PC-9 (cell line): ENCODE measurements around the gene PPARGC1A. TPM values are rescaled to one million over a fixed set of nuclear protein-coding genes. Genes with fewer than 3 reads are reported as not detected.

ENCODE experiments used
- BruUV-seq: library from RNA; stranded (reverse); fragments of 400-500 nt; replicated peaks from 2 replicates; lab custom pipeline; 2021; lab: Mats Ljungman, UMichigan
- CTCF ChIA-PET: fragments of 300-600 bp; sonication (Branson Sonifier 250); formaldehyde crosslinking; loops from one replicate; lab custom pipeline; 2022; ENCODE audit warnings: antibody characterized with exemption; lab: Charles Lee
- POLR2A ChIA-PET: fragments of 300-600 bp; sonication (Branson Sonifier 250); formaldehyde crosslinking; loops from one replicate; lab custom pipeline; 2022; ENCODE audit warnings: antibody characterized with exemption; ENCODE audit not compliant: unreplicated experiment; lab: Charles Lee
- DNase-seq, 2 experiments: peaks; one replicate each; pipeline versions ENCODE4 v3.0.0 to v3.0.0-alpha.2; 2015 to 2022; ENCODE audit warnings: mixed read lengths in 1 of 2
- H2AFZ ChIP-seq: fragments of 200-600 bp; sonication (generic); 2 replicates; pipeline ENCODE4 v1.8.1; 2017; ENCODE audit warnings: antibody characterized with exemption
- H3F3A ChIP-seq: fragments of 200-600 bp; sonication (generic); 2 replicates; pipeline ENCODE4 v1.8.1; 2017; ENCODE audit warnings: antibody characterized with exemption, mild to moderate bottlenecking, low read depth; ENCODE audit not compliant: insufficient read depth
- H3K27ac ChIP-seq: fragments of 200-600 bp; sonication (generic); 2 replicates; pipeline ENCODE4 v1.6.1; 2016; ENCODE audit warnings: mixed run types
- H3K27me3 ChIP-seq: fragments of 200-600 bp; sonication (generic); 2 replicates; pipeline ENCODE4 v1.6.1; 2016; ENCODE audit warnings: low read depth, mixed run types; ENCODE audit not compliant: insufficient read depth
- H3K36me3 ChIP-seq: fragments of 200-600 bp; sonication (generic); 2 replicates; pipeline ENCODE4 v1.6.1; 2016; ENCODE audit warnings: low read depth, mixed run types
- H3K4me1 ChIP-seq: fragments of 200-600 bp; sonication (generic); replicated peaks from 2 replicates; pipeline ENCODE4 v1.6.1; 2016; ENCODE audit warnings: mixed run types; ENCODE audit not compliant: insufficient read depth
- H3K4me2 ChIP-seq: fragments of 200-600 bp; sonication (generic); 2 replicates; pipeline ENCODE4 v1.6.1; 2017; ENCODE audit warnings: mixed run types
- H3K4me3 ChIP-seq: fragments of 200-600 bp; sonication (generic); 2 replicates; pipeline ENCODE4 v1.6.1; 2016; ENCODE audit warnings: mixed run types
- H3K79me2 ChIP-seq: fragments of 200-600 bp; sonication (generic); 2 replicates; pipeline ENCODE4 v1.6.1; 2017; ENCODE audit warnings: low read depth, mixed run types
- H3K9me2 ChIP-seq: fragments of 200-600 bp; sonication (generic); 2 replicates; pipeline ENCODE4 v1.8.1; 2017; ENCODE audit warnings: mild to moderate bottlenecking; ENCODE audit not compliant: insufficient read depth
- H3K9me3 ChIP-seq: fragments of 200-600 bp; sonication (generic); 2 replicates; pipeline ENCODE4 v1.8.1; 2016; ENCODE audit warnings: low read depth; ENCODE audit not compliant: insufficient read depth
- H4K20me1 ChIP-seq: fragments of 200-600 bp; sonication (generic); 2 replicates; pipeline ENCODE4 v1.8.1; 2017; ENCODE audit not compliant: insufficient read depth
- EZH2 ChIP-seq: fragments of 200-600 bp; sonication (generic); IDR thresholded peaks from 2 replicates; pipeline ENCODE4 v1.8.0; 2017; ENCODE audit warnings: antibody characterized with exemption, low read depth
- intact Hi-C: fragments of 100-400 bp; cut with micrococcal nuclease; formaldehyde crosslinking; loops from one replicate; pipeline ENCODE4 v1.10.0; 2022; ENCODE audit not compliant: unreplicated experiment
- total RNA-seq: library from RNA; stranded (reverse); gene quantifications from 2 replicates; pipeline ENCODE4 v1.2.3, GENCODE V29; 2021
- TF ChIP-seq, protein P1 (sequence below): fragments of 200-600 bp; sonication (generic); conservative IDR thresholded peaks from 2 replicates; pipeline ENCODE4 v1.6.1; 2017; ENCODE audit warnings: mixed run types, antibody characterized with exemption, mild to moderate bottlenecking, moderate library complexity

Gene PPARGC1A
- total RNA-seq, 1 experiment from 2014 or later: not detected

DNA sequence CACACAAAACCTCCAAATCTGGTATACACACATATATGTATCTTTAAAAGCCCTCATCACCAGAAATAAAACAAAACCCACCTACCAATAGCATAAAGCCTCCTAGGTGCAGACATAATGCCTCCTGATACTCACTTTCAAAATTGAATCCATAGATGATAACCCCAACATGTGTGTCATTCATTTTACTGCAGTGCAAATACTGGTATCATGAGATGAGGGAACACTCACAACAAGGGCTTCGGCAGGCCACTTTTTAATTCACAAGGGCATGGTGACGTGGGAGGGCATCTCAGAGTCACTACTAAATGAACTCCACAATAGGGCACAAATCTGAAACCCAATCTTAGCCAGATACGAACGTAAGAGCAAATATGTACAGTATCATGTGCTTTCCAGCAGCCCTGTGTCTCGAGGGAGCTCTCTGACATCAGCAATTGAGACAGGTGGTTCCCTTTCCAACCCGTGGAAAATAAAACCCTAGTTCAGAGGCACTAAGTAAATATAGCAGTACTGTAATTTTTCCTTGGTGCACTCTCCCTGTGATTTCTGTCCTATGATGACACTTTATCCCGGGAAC lies 14.1 kb upstream of the PPARGC1A start:
- POLR2A ChIA-PET: no interaction called here
- no peaks in the 10 kb centered on the region for H3F3A ChIP-seq
- H3K4me1 ChIP-seq: no peaks in the 10 kb centered on the region
- no peaks in the 10 kb centered on the region for H3K79me2 ChIP-seq
- no peak overlapping the region for H3K27ac ChIP-seq
- no peaks in the 10 kb centered on the region for H3K9me2 ChIP-seq
- no peak overlapping the region for H2AFZ ChIP-seq
- no peaks in the 10 kb centered on the region for H3K36me3 ChIP-seq
- intact Hi-C loops: no loop called here
- no TSS peak for BruUV-seq
- H3K27me3 ChIP-seq: peaks cover 17% of the 10 kb centered on the region
- CTCF ChIA-PET: no interaction called here
- no peak overlapping the region for H3K4me2 ChIP-seq
- no peaks in the 10 kb centered on the region for H4K20me1 ChIP-seq
- no peak for TF ChIP-seq EZH2
- TF ChIP-seq, protein P1, sequence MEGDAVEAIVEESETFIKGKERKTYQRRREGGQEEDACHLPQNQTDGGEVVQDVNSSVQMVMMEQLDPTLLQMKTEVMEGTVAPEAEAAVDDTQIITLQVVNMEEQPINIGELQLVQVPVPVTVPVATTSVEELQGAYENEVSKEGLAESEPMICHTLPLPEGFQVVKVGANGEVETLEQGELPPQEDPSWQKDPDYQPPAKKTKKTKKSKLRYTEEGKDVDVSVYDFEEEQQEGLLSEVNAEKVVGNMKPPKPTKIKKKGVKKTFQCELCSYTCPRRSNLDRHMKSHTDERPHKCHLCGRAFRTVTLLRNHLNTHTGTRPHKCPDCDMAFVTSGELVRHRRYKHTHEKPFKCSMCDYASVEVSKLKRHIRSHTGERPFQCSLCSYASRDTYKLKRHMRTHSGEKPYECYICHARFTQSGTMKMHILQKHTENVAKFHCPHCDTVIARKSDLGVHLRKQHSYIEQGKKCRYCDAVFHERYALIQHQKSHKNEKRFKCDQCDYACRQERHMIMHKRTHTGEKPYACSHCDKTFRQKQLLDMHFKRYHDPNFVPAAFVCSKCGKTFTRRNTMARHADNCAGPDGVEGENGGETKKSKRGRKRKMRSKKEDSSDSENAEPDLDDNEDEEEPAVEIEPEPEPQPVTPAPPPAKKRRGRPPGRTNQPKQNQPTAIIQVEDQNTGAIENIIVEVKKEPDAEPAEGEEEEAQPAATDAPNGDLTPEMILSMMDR: no peak
- DNase-seq: no peak
- no peaks in the 10 kb centered on the region for H3K9me3 ChIP-seq
- no peak overlapping the region for H3K4me3 ChIP-seq

DNA sequence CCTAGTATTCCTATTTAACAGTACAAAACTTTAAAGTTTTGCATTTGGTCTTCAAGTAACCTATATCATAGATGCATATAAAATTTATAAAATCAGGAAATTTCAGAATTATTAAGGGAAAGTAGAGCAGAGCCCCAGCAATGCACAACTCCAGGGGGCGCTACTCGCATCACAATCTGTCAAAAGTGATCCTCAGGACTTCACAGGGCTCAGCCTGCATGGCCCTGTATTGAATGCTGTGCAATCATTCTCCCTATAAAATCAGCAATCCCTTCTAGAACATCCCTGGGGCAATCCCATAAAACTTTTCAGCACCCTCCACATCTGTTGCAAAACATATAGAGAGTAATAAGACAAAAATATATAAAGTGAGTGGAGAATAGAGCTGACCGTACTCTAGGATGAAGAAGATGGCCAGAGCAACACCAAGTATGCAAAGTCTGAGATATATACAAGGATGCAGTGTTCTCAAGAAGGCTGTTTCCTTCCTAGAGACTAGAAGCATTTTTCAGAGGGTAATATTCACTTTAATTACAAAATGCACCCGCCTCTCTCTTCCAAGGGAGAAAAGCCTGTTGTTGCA lies 12.5 kb upstream of the PPARGC1A start:
- Histone ChIP-seq H3K4me3 (no peak overlapping the region), H3K27ac (no peak overlapping the region), H2AFZ (no peak overlapping the region), H4K20me1 (no peaks in the 10 kb centered on the region), H3K36me3 (no peaks in the 10 kb centered on the region), H3F3A (no peaks in the 10 kb centered on the region), H3K9me2 (no peaks in the 10 kb centered on the region), H3K4me2 (no peak overlapping the region), H3K9me3 (no peaks in the 10 kb centered on the region), H3K4me1 (no peaks in the 10 kb centered on the region), H3K27me3 (peaks cover 10% of the 10 kb centered on the region), H3K79me2 (no peaks in the 10 kb centered on the region)
- CTCF ChIA-PET: no interaction called here
- no TSS peak for BruUV-seq
- no peak for TF ChIP-seq EZH2
- TF ChIP-seq, protein P1: no peak
- DNase-seq: no peak
- intact Hi-C loops: no loop called here
- POLR2A ChIA-PET: no interaction called here

DNA sequence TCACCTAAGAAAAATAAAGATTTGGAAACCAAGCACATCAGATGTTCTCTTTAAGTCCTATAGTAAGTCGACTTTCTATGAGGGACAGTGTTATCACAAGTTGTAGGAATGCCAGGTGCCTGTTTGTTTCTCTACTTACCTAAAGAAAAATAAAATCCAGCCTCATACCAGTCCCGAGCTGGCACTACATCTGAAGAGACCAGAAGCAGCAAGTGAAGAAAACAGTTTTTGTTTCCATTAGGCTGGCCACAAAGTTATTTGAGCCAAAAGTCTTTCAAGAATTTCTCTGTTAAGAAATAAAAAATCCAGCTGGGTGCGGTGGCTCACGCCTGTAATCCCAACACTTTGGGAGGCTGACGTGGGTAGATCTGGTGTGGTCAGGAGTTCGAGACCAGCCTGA lies 10.8 kb upstream of the PPARGC1A start:
- Histone ChIP-seq H3K4me2 (no peak overlapping the region), H3K9me3 (no peaks in the 10 kb centered on the region), H2AFZ (no peak overlapping the region), H4K20me1 (no peaks in the 10 kb centered on the region), H3K27ac (no peak overlapping the region), H3K9me2 (no peaks in the 10 kb centered on the region), H3K27me3 (0 out of 2 replicates have a peak, but pooled peaks cover 5% of the 10 kb centered on the region), H3K4me3 (no peak overlapping the region), H3K4me1 (no peaks in the 10 kb centered on the region), H3K79me2 (no peaks in the 10 kb centered on the region), H3K36me3 (no peaks in the 10 kb centered on the region), H3F3A (no peaks in the 10 kb centered on the region)
- CTCF ChIA-PET: no interaction called here
- DNase-seq: no peak
- TF ChIP-seq, protein P1: no peak
- no peak for TF ChIP-seq EZH2
- no TSS peak for BruUV-seq
- intact Hi-C loops: no loop called here
- POLR2A ChIA-PET: no interaction called here
